OCI-LY3 (cell line): ENCODE measurements around the gene DAGLA.

Experiments used
- H2AFZ ChIP-seq: fragments of 200-600, 300-600 bp; shearing (Covaris generic); 2 replicates; pipeline ENCODE4 v1.6.0; 2014; ENCODE audit warnings: antibody characterized with exemption, low read depth, low read length
- H3K27ac ChIP-seq: fragments of 200-600, 300-600 bp; sonication (generic); 2 replicates; pipeline ENCODE4 v1.5.1; 2014; ENCODE audit warnings: mild to moderate bottlenecking, low read length, moderate library complexity, mixed read lengths
- H3K27me3 ChIP-seq: fragments of 200-600, 300-600 bp; sonication (generic); 2 replicates; pipeline ENCODE4 v1.6.1; 2014; ENCODE audit warnings: low read depth, low read length, mixed read lengths
- H3K36me3 ChIP-seq: fragments of 200-600, 300-600 bp; sonication (generic); replicated peaks from 2 replicates; pipeline ENCODE3; 2014; ENCODE audit warnings: low read depth, low read length, mixed read lengths
- H3K4me1 ChIP-seq: fragments of 300-600, 200-600 bp; sonication (generic); 2 replicates; pipeline ENCODE4 v1.6.1; 2014; ENCODE audit warnings: low read length, mixed read lengths
- H3K4me2 ChIP-seq: fragments of 200-600, 300-600 bp; sonication (generic); 2 replicates; pipeline ENCODE4 v1.6.1; 2014; ENCODE audit warnings: low read length, mixed read lengths
- H3K4me3 ChIP-seq: fragments of 300-600, 200-600 bp; sonication (generic); 2 replicates; pipeline ENCODE4 v1.5.1; 2014; ENCODE audit warnings: antibody characterized with exemption, mild to moderate bottlenecking, low read length, moderate library complexity
- H3K79me2 ChIP-seq: fragments of 300-600, 200-600 bp; shearing (Covaris generic); 2 replicates; pipeline ENCODE4 v1.6.1; 2014; ENCODE audit warnings: mild to moderate bottlenecking, low read length, mixed read lengths
- H3K9ac ChIP-seq: fragments of 300-600, 200-600 bp; shearing (Covaris generic); 2 replicates; pipeline ENCODE4 v1.6.0; 2014; ENCODE audit warnings: mild to moderate bottlenecking, low read length, moderate library complexity
- H3K9me3 ChIP-seq: fragments of 200-600, 300-600 bp; shearing (Covaris generic); 2 replicates; pipeline ENCODE4 v1.6.1; 2014; ENCODE audit warnings: low read length, mixed read lengths; ENCODE audit not compliant: insufficient read depth
- H4K20me1 ChIP-seq: fragments of 200-600, 300-600 bp; sonication (generic); 2 replicates; pipeline ENCODE4 v1.6.1; 2016; ENCODE audit warnings: low read length, mixed read lengths; ENCODE audit not compliant: insufficient read depth
- CTCF ChIP-seq: fragments of 200-600, 300-600 bp; sonication (generic); IDR thresholded peaks from 2 replicates; pipeline ENCODE4 v1.5.1; 2014; ENCODE audit warnings: antibody characterized with exemption, low read length, low read depth
- EZH2phosphoT487 ChIP-seq: fragments of 200-600 bp; shearing (Covaris generic); IDR thresholded peaks from 2 replicates; pipeline ENCODE4 v1.6.1; 2018; ENCODE audit warnings: antibody characterized with exemption, mixed run types, low read depth

Gene DAGLA

GRCh38 chr11:61739966-61740365 is 59.8 kb downstream of the DAGLA start:
- no peak overlapping the region for H3K4me2 ChIP-seq
- no peak overlapping the region for H2AFZ ChIP-seq
- H3K27me3 ChIP-seq: peaks cover 16% of the 10 kb centered on the region
- TF ChIP-seq EZH2phosphoT487 (no peak), CTCF (no peak)
- no peak overlapping the region for H3K9ac ChIP-seq
- no peaks in the 10 kb centered on the region for H3K9me3 ChIP-seq
- H3K79me2 ChIP-seq: no peaks in the 10 kb centered on the region
- H3K4me3 ChIP-seq: no peak overlapping the region
- H4K20me1 ChIP-seq: no peaks in the 10 kb centered on the region
- no peak overlapping the region for H3K27ac ChIP-seq
- H3K36me3 ChIP-seq: no peaks in the 10 kb centered on the region
- H3K4me1 ChIP-seq: no peaks in the 10 kb centered on the region

GRCh38 chr11:61742391-61742790 is 62.2 kb downstream of the DAGLA start:
- no peak for TF ChIP-seq EZH2phosphoT487
- no peak for TF ChIP-seq CTCF
- Histone ChIP-seq H3K79me2 (no peaks in the 10 kb centered on the region), H3K27me3 (no peaks in the 10 kb centered on the region), H3K9ac (no peak overlapping the region), H3K9me3 (no peaks in the 10 kb centered on the region), H2AFZ (no peak overlapping the region), H3K4me3 (no peak overlapping the region), H3K4me2 (no peak overlapping the region), H3K36me3 (no peaks in the 10 kb centered on the region), H4K20me1 (no peaks in the 10 kb centered on the region), H3K27ac (no peak overlapping the region), H3K4me1 (no peaks in the 10 kb centered on the region)

GRCh38 chr11:61743486-61744095 is 63.4 kb downstream of the DAGLA start:
- TF ChIP-seq EZH2phosphoT487: no peak
- TF ChIP-seq CTCF: no peak
- Histone ChIP-seq H4K20me1 (no peaks in the 10 kb centered on the region), H3K9me3 (no peaks in the 10 kb centered on the region), H2AFZ (no peak overlapping the region), H3K4me1 (no peaks in the 10 kb centered on the region), H3K79me2 (no peaks in the 10 kb centered on the region), H3K36me3 (no peaks in the 10 kb centered on the region), H3K27me3 (no peaks in the 10 kb centered on the region), H3K4me3 (no peak overlapping the region), H3K4me2 (no peak overlapping the region), H3K27ac (no peak overlapping the region), H3K9ac (no peak overlapping the region)

DNA sequence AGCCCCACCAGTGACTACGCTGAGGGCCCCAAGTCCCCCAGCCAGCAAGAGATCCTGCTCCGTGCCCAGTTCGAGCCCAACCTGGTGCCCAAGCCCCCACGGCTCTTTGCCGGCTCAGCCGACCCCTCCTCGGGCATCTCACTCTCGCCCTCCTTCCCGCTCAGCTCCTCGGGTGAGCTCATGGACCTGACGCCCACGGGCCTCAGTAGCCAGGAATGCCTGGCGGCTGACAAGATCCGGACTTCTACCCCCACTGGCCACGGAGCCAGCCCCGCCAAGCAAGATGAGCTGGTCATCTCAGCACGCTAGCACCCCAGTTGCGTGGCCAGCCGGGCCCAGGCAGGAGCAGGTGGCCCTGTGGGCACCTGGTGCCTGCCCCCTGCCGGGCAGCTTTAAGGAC is 64.0 kb downstream of the DAGLA start:
- Histone ChIP-seq H3K27ac (no peak overlapping the region), H3K4me2 (no peak overlapping the region), H3K4me3 (no peak overlapping the region), H3K4me1 (no peaks in the 10 kb centered on the region), H3K79me2 (no peaks in the 10 kb centered on the region), H3K9ac (no peak overlapping the region), H3K9me3 (no peaks in the 10 kb centered on the region), H4K20me1 (no peaks in the 10 kb centered on the region), H3K27me3 (no peaks in the 10 kb centered on the region), H2AFZ (no peak overlapping the region), H3K36me3 (no peaks in the 10 kb centered on the region)
- no peak for TF ChIP-seq EZH2phosphoT487
- no peak for TF ChIP-seq CTCF
